ENCODE data around the gene CEP131. TPM values are rescaled to one million over a fixed set of nuclear protein-coding genes. Genes with fewer than 3 reads are reported as not detected.

Gene CEP131
- total and polyA plus RNA-seq, 2 of the 4 experiments (the other 2 are of a cell fraction) = 4.8 to 9.6 TPM

DNA sequence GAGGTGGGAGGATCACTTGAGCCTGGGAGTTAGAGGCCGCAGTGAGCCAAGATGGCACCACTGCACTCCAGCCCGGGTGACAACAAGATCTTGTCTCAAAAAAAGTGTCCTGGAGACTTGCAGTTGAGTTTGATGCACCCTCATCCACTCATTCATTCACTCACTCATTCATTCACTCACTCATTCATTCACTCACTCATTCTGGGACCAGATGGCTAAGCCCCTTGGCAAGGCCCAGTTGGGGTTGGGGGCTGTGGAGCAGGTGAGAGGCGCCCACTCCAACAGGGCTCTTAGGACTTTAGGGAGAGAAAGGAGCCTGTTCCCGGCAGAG is 55.6 kb downstream of the CEP131 start:
- Histone ChIP-seq H3K4me1 (ENCODE audit: control insufficient read depth, insufficient read depth, low read length) (0 out of 2 replicates have a peak, but pooled peaks cover 1% of the 10 kb centered on the region), H3K18ac (ENCODE audit: low read depth, low read length) (no peak overlapping the region), H3K4me2 (ENCODE audit: low read depth, low read length) (no peak overlapping the region), H2AK5ac (ENCODE audit: low read depth, low read length) (no peak overlapping the region), H3K56ac (ENCODE audit: extremely low read depth, insufficient read depth, low read length) (no peak overlapping the region), H3K27me3 (ENCODE audit: control insufficient read depth, insufficient read depth, low read length) (peaks cover 50% of the 10 kb centered on the region), H3K4ac (ENCODE audit: low read depth, low read length) (no peak overlapping the region), H3K14ac (replicated peaks; ENCODE audit: low read depth, low read length) (no peak overlapping the region), H2BK15ac (ENCODE audit: low read depth, low read length) (no peak overlapping the region), H3K79me1 (ENCODE audit: low read depth in 1 of 2, low read length in 2 of 2) (no peaks in the 10 kb centered on the region), H3K4me3 (ENCODE audit: insufficient read depth, low read depth, low read length) (no peak overlapping the region), H3K27ac (ENCODE audit: insufficient read depth, low read length) (no peak overlapping the region), H2BK5ac (ENCODE audit: low read depth, low read length, poor library complexity, severe bottlenecking) (no peak overlapping the region), H2BK20ac (ENCODE audit: low read depth, low read length) (no peak overlapping the region), H4K91ac (ENCODE audit: insufficient read depth, low read depth, low read length) (no peak overlapping the region), H3K36me3 (ENCODE audit: control insufficient read depth, insufficient read depth, low read length) (no peaks in the 10 kb centered on the region), H3K9me1 (ENCODE audit: insufficient read depth, low read length) (no peaks in the 10 kb centered on the region), H2AK9ac (replicated peaks; ENCODE audit: low read depth, low read length, poor library complexity) (no peak overlapping the region), H4K8ac (ENCODE audit: low read depth in 2 of 2, low read length in 2 of 2) (no peak overlapping the region), H3K9me3 (ENCODE audit: control insufficient read depth, insufficient read depth, low read length) (no peaks in the 10 kb centered on the region), H2AFZ (replicated peaks; ENCODE audit: low read length, poor library complexity) (no peak overlapping the region), H4K5ac (ENCODE audit: low read depth, low read length) (no peak overlapping the region), H2BK120ac (ENCODE audit: low read depth, low read length) (no peak overlapping the region), H4K20me1 (ENCODE audit: insufficient read depth, low read length) (0 out of 2 replicates have a peak, but pooled peaks cover 3% of the 10 kb centered on the region), H3K23ac (ENCODE audit: low read depth, low read length) (no peak overlapping the region), H3K9ac (ENCODE audit: low read depth, low read length) (no peak overlapping the region)
- intact Hi-C loops (cut with micrococcal nuclease) (no loop called here), in situ Hi-C loops (cut with MboI; ENCODE audit: low sequenced_read_pairs) (no loop called here), dilution Hi-C loops (cut with HindIII; ENCODE audit: low sequenced_read_pairs, unreplicated experiment) (no loop called here)
- ChIA-PET CTCF (no interaction called here), POLR2A (ENCODE audit: unreplicated experiment) (no interaction called here)
- 83% methylated on average over 1 of the region's 4 CpGs; no CpG with 5 or more reads in 1 of the 2 experiments for WGBS, 2 experiments (ENCODE audit: extremely low coverage in 2 of 2, insufficient read length in 1 of 2)
- BruUV-seq (replicated peaks) = no TSS peak
- ATAC-seq (ENCODE audit: low read depth) (no peak), DNase-seq (no peak)
- TF ChIP-seq SMC3 (IDR thresholded peaks at IDR 0.05; ENCODE audit: low read depth, low read length) = no peak
- TF ChIP-seq MAFK (IDR thresholded peaks at IDR 0.05; ENCODE audit: low read depth, low read length) = no peak
- TF ChIP-seq POLR2A (IDR thresholded peaks at IDR 0.05; ENCODE audit: low read depth, low read length) = no peak
- no peak for TF ChIP-seq RFX5 (IDR thresholded peaks at IDR 0.05; ENCODE audit: low read depth, low read length)
- no peak for TF ChIP-seq MXI1 (IDR thresholded peaks at IDR 0.05; ENCODE audit: borderline replicate concordance, low read depth, low read length)
- TF ChIP-seq, protein P1, sequence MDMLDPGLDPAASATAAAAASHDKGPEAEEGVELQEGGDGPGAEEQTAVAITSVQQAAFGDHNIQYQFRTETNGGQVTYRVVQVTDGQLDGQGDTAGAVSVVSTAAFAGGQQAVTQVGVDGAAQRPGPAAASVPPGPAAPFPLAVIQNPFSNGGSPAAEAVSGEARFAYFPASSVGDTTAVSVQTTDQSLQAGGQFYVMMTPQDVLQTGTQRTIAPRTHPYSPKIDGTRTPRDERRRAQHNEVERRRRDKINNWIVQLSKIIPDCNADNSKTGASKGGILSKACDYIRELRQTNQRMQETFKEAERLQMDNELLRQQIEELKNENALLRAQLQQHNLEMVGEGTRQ (IDR thresholded peaks at IDR 0.05; ENCODE audit: low read depth, low read length) = no peak
- TF ChIP-seq RAD21 (IDR thresholded peaks at IDR 0.05; ENCODE audit: low read length) = no peak
- no peak for TF ChIP-seq NFE2L2 (IDR thresholded peaks at IDR 0.05; ENCODE audit: low read depth, low read length)
- no peak for TF ChIP-seq BHLHE40 (IDR thresholded peaks at IDR 0.05; ENCODE audit: low read depth, low read length)
- TF ChIP-seq CHD1 (IDR thresholded peaks at IDR 0.05; ENCODE audit: low read depth, low read length) = no peak
- TF ChIP-seq CEBPB (IDR thresholded peaks at IDR 0.05; ENCODE audit: low read depth, low read length) = no peak
- TF ChIP-seq, protein P2, sequence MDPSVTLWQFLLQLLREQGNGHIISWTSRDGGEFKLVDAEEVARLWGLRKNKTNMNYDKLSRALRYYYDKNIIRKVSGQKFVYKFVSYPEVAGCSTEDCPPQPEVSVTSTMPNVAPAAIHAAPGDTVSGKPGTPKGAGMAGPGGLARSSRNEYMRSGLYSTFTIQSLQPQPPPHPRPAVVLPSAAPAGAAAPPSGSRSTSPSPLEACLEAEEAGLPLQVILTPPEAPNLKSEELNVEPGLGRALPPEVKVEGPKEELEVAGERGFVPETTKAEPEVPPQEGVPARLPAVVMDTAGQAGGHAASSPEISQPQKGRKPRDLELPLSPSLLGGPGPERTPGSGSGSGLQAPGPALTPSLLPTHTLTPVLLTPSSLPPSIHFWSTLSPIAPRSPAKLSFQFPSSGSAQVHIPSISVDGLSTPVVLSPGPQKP (IDR thresholded peaks at IDR 0.05; ENCODE audit: borderline replicate concordance, low read depth, low read length) = no peak

Measured in IMR-90 (cell line).